Suprapubic skin (tissue), 4 donors: ENCODE data around the gene KIAA0825. TPM values are rescaled to one million over a fixed set of nuclear protein-coding genes. Genes with fewer than 3 reads are reported as not detected.
"Not testable (repeated sequence)": the region's sequence is repeated elsewhere in the genome, so short reads cannot be mapped to it uniquely, and the experiment has no call there.

Experiments
- DNase-seq, 2 donors: peaks; one replicate each; pipeline ENCODE4 v3.0.0-alpha.2; 2019; ENCODE audit warnings: low spot score in 2 of 2
- H3K27ac ChIP-seq: fragments of 200-600 bp; sonication (generic); one replicate; pipeline ENCODE4 v1.5.1; 2019
- H3K27me3 ChIP-seq: fragments of 200-600 bp; sonication (generic); one replicate; pipeline ENCODE4 v1.5.1; 2019
- H3K36me3 ChIP-seq: fragments of 200-600 bp; sonication (generic); one replicate; pipeline ENCODE4 v1.5.1; 2019
- H3K4me1 ChIP-seq: fragments of 200-600 bp; sonication (generic); one replicate; pipeline ENCODE4 v1.5.1; 2019
- H3K4me3 ChIP-seq: fragments of 200-600 bp; sonication (generic); one replicate; pipeline ENCODE4 v1.5.1; 2019; ENCODE audit warnings: mild to moderate bottlenecking
- H3K9me3 ChIP-seq: fragments of 200-600 bp; sonication (generic); one replicate; pipeline ENCODE4 v1.5.1; 2019
- CTCF ChIP-seq, 2 donors: fragments of 200-600 bp in 1 of 2; fragments of 450-650 bp in 1 of 2; sonication (generic) in 1 of 2; IDR thresholded peaks; one replicate each; pipeline ENCODE4 v1.5.1; 2016 to 2019; ENCODE audit warnings: antibody characterized with exemption in 2 of 2, mild to moderate bottlenecking in 1 of 2, moderate library complexity in 1 of 2
- EP300 ChIP-seq: sonication (generic); formaldehyde crosslinking; IDR thresholded peaks from one replicate; pipeline ENCODE4 v1.6.1; 2017; ENCODE audit warnings: antibody characterized with exemption
- POLR2A ChIP-seq, 2 donors: fragments of 450-650 bp; IDR thresholded peaks; one replicate each; pipeline ENCODE4 v1.6.1; 2017; ENCODE audit warnings: antibody characterized with exemption in 2 of 2, mild to moderate bottlenecking in 2 of 2, moderate library complexity in 2 of 2
- POLR2AphosphoS5 ChIP-seq, 3 donors: sonication (generic); formaldehyde crosslinking; IDR thresholded peaks; one replicate each; pipeline ENCODE4 v1.6.1; 2017; ENCODE audit warnings: antibody characterized with exemption in 3 of 3
- WGBS: methylation state at CpG from one replicate; pipeline ENCODE4 v1.1.5; 2018; 5-methylcytosine and 5-hydroxymethylcytosine counted together
- total RNA-seq, 4 donors: library from RNA; depleted of rRNA; stranded (reverse); fragments of >200 nt; gene quantifications; one replicate each; pipeline ENCODE4 v1.1.0, GENCODE V29; 2016

Gene KIAA0825
- total RNA-seq, 4 donors from 2014 or later = 3.4 to 5.8 (median 4.5) TPM

- TF ChIP-seq POLR2AphosphoS5 (IDR thresholded peaks at IDR 0.05) = no peak
- no peak for TF ChIP-seq POLR2A (IDR thresholded peaks at IDR 0.05)
- TF ChIP-seq EP300 = no peak
- TF ChIP-seq CTCF (IDR thresholded peaks at IDR 0.05) = no peak
- Histone ChIP-seq H3K27ac (no peak overlapping the region), H3K4me1 (no peaks in the 10 kb centered on the region), H3K27me3 (no peaks in the 10 kb centered on the region), H3K4me3 (no peak overlapping the region), H3K9me3 (no peaks in the 10 kb centered on the region), H3K36me3 (no peaks in the 10 kb centered on the region)
- no peak for DNase-seq
- 71% methylated on average over 4 of the region's 4 CpGs for WGBS
These were observed 460.5 kb downstream of the KIAA0825 start for GRCh38 chr5:94157704-94158539.

- Histone ChIP-seq H3K36me3 (no peaks in the 10 kb centered on the region), H3K9me3 (no peaks in the 10 kb centered on the region), H3K4me1 (no peaks in the 10 kb centered on the region), H3K27ac (no peak overlapping the region), H3K4me3 (no peak overlapping the region), H3K27me3 (no peaks in the 10 kb centered on the region)
- no peak for TF ChIP-seq POLR2A (IDR thresholded peaks at IDR 0.05)
- no peak for TF ChIP-seq EP300
- TF ChIP-seq POLR2AphosphoS5 (IDR thresholded peaks at IDR 0.05) = no peak
- no peak for TF ChIP-seq CTCF (IDR thresholded peaks at IDR 0.05)
- DNase-seq = no peak
- 82% methylated on average over 2 of the region's 2 CpGs for WGBS
These were observed 463.7 kb downstream of the KIAA0825 start for GRCh38 chr5:94154672-94155071.

GRCh38 chr5:94153736-94154450 lies 464.5 kb downstream of the KIAA0825 start:
- no peaks in the 10 kb centered on the region for H3K4me1 ChIP-seq
- no peaks in the 10 kb centered on the region for H3K36me3 ChIP-seq
- 80% methylated on average over 3 of the region's 3 CpGs for WGBS
- no peak for DNase-seq
- TF ChIP-seq POLR2AphosphoS5 (IDR thresholded peaks at IDR 0.05) = no peak
- TF ChIP-seq CTCF (IDR thresholded peaks at IDR 0.05) = no peak
- TF ChIP-seq POLR2A (IDR thresholded peaks at IDR 0.05) = no peak
- TF ChIP-seq EP300 = no peak
- no peak overlapping the region for H3K4me3 ChIP-seq
- H3K27ac ChIP-seq = no peak overlapping the region
- H3K27me3 ChIP-seq = no peaks in the 10 kb centered on the region
- H3K9me3 ChIP-seq = no peaks in the 10 kb centered on the region

- not testable (repeated sequence) for DNase-seq, H3K4me1 ChIP-seq, H3K27ac ChIP-seq, H3K36me3 ChIP-seq, H3K4me3 ChIP-seq, H3K27me3 ChIP-seq, H3K9me3 ChIP-seq
These were observed 474.8 kb downstream of the KIAA0825 start for GRCh38 chr5:94143621-94144020.

- TF ChIP-seq POLR2A (IDR thresholded peaks at IDR 0.05) (no peak), EP300 (no peak), CTCF (IDR thresholded peaks at IDR 0.05) (no peak), POLR2AphosphoS5 (IDR thresholded peaks at IDR 0.05) (no peak)
- Histone ChIP-seq H3K27ac (no peak overlapping the region), H3K4me1 (no peaks in the 10 kb centered on the region), H3K4me3 (no peak overlapping the region), H3K27me3 (no peaks in the 10 kb centered on the region), H3K36me3 (no peaks in the 10 kb centered on the region), H3K9me3 (peaks cover 6% of the 10 kb centered on the region)
- WGBS = 100% methylated on average over 2 of the region's 2 CpGs
- no peak for DNase-seq
These were observed 478.1 kb downstream of the KIAA0825 start for GRCh38 chr5:94140300-94140699.
